A549 (cell line): ENCODE results near the gene KRT5. TPM values are rescaled to one million over a fixed set of nuclear protein-coding genes. Genes with fewer than 3 reads are reported as not detected.
"Not testable (repeated sequence)": the region's sequence is repeated elsewhere in the genome, so short reads cannot be mapped to it uniquely, and the experiment has no call there.

Experiments used
- ATAC-seq, 2 experiments: fragments of 200-7000 bp in 1 of 2; fragments of >200 bp in 1 of 2; cut with Nextera tagmentation in 1 of 2; cut with Tn5 transposase in 1 of 2; 3 replicates each; pipeline versions ENCODE4 v1.8.0 to v1.9.1; 2018 to 2020; ENCODE audit warnings: mild to moderate bottlenecking in 1 of 2, moderate library complexity in 1 of 2
- CTCF ChIA-PET: fragments of 300-600 bp; sonication (Branson Sonifier 250); formaldehyde crosslinking; extraction: SDS; loops from one replicate; lab custom pipeline; 2021; ENCODE audit warnings: antibody characterized with exemption, inconsistent platforms; lab: Yijun Ruan, JAX
- POLR2A ChIA-PET: fragments of 350-600 bp; formaldehyde crosslinking; extraction: SDS; loops from one replicate; lab custom pipeline; 2021; ENCODE audit warnings: antibody characterized with exemption, inconsistent platforms; lab: Yijun Ruan, JAX
- DNase-seq, 2 experiments: peaks; one replicate each; pipeline versions ENCODE4 v3.0.0 to v3.0.0-alpha.2; 2011 to 2016; ENCODE audit warnings: low read depth in 1 of 2, low spot score in 1 of 2
- FAIRE-seq: peaks from 2 replicates; lab custom pipeline; 2011; peaks lifted over from hg19 to GRCh38; lab: Jason Lieb, UNC
- H3K27ac ChIP-seq, 2 experiments: fragments of >200 bp; sonication (Bioruptor Twin); formaldehyde crosslinking; 3 replicates each; pipeline ENCODE4 v1.5.1; 2016 to 2017
- H3K4me1 ChIP-seq: fragments of >200 bp; sonication (Bioruptor Twin); formaldehyde crosslinking; 3 replicates; pipeline ENCODE4 v1.6.1; 2016
- H3K4me2 ChIP-seq: fragments of >200 bp; sonication (Bioruptor Twin); formaldehyde crosslinking; 3 replicates; pipeline ENCODE4 v1.6.1; 2016
- H3K4me3 ChIP-seq: fragments of >200 bp; sonication (Bioruptor Twin); formaldehyde crosslinking; 3 replicates; pipeline ENCODE4 v1.5.1; 2016
- H3K9me3 ChIP-seq: fragments of >200 bp; sonication (Bioruptor Twin); formaldehyde crosslinking; 3 replicates; pipeline ENCODE4 v1.6.1; 2016
- CBX2 ChIP-seq: fragments of 200-600 bp; sonication (generic); IDR thresholded peaks from 2 replicates; pipeline ENCODE4 v1.6.1; 2016; ENCODE audit warnings: low read depth, mild to moderate bottlenecking, borderline replicate concordance
- CBX8 ChIP-seq: fragments of 200-600 bp; sonication (generic); IDR thresholded peaks from 2 replicates; pipeline ENCODE4 v1.6.1; 2016
- CEBPB ChIP-seq, 2 experiments: fragments of >200 bp in 1 of 2; sonication (Bioruptor Twin) in 1 of 2; formaldehyde crosslinking in 1 of 2; IDR thresholded peaks; 2 replicates each; pipeline ENCODE4 v1.6.1; 2012 to 2016
- CHD2 ChIP-seq: fragments of 150-350 bp; IDR thresholded peaks from 2 replicates; pipeline ENCODE4 v1.6.1; 2014; ENCODE audit warnings: low read length; ENCODE audit not compliant: partially characterized antibody
- CHD4 ChIP-seq: fragments of 200-600 bp; sonication (generic); IDR thresholded peaks from 2 replicates; pipeline ENCODE4 v1.6.1; 2016; ENCODE audit warnings: antibody characterized with exemption, mild to moderate bottlenecking, borderline replicate concordance
- CTCF ChIP-seq: fragments of >200 bp; sonication (Bioruptor Twin); formaldehyde crosslinking; IDR thresholded peaks from 3 replicates; pipeline ENCODE4 v1.5.1; 2016
- EHMT2 ChIP-seq: fragments of 200-600 bp; sonication (generic); IDR thresholded peaks from 2 replicates; pipeline ENCODE4 v1.6.1; 2016; ENCODE audit warnings: antibody characterized with exemption, low read depth, mild to moderate bottlenecking, moderate library complexity
- FOSB ChIP-seq: fragments of 250-450 bp; sonication (Bioruptor Pico); IDR thresholded peaks from 2 replicates; pipeline ENCODE4 v1.5.0; 2020; ENCODE audit warnings: mild to moderate bottlenecking, moderate library complexity
- HOXB5 ChIP-seq: fragments of 250-450 bp; sonication (Bioruptor Pico); IDR thresholded peaks from 2 replicates; pipeline ENCODE4 v1.5.0; 2020; ENCODE audit warnings: mild to moderate bottlenecking, moderate library complexity
- MAZ ChIP-seq: fragments of 150-350 bp; IDR thresholded peaks from 2 replicates; pipeline ENCODE4 v1.6.1; 2014; ENCODE audit warnings: antibody characterized with exemption, low read depth, low read length, borderline replicate concordance
- NFE2L2 ChIP-seq: fragments of 150-350 bp; conservative IDR thresholded peaks from 2 replicates; pipeline ENCODE4 v1.6.1; 2014; ENCODE audit warnings: low read length
- NPAS2 ChIP-seq: fragments of 250-450 bp; sonication (Bioruptor Pico); IDR thresholded peaks from 2 replicates; pipeline ENCODE4 v1.8.0; 2022; ENCODE audit warnings: mild to moderate bottlenecking, moderate library complexity, borderline replicate concordance
- NR3C1 ChIP-seq: fragments of >200 bp; sonication (Bioruptor Twin); formaldehyde crosslinking; IDR thresholded peaks from 3 replicates; pipeline ENCODE4 v1.6.1; 2017
- RARB ChIP-seq: fragments of 250-450 bp; sonication (Bioruptor Pico); IDR thresholded peaks from 2 replicates; pipeline ENCODE4 v1.8.0; 2021; ENCODE audit warnings: mild to moderate bottlenecking, moderate library complexity
- RNF2 ChIP-seq: fragments of 200-600 bp; sonication (generic); IDR thresholded peaks from 2 replicates; pipeline ENCODE4 v1.6.1; 2016; ENCODE audit warnings: low read depth, mild to moderate bottlenecking, antibody characterized with exemption, moderate library complexity, borderline replicate concordance
- SMC3 ChIP-seq: fragments of >200 bp; sonication (Bioruptor Twin); formaldehyde crosslinking; IDR thresholded peaks from 3 replicates; pipeline ENCODE4 v1.6.1; 2018; ENCODE audit warnings: inconsistent platforms
- TFCP2L1 ChIP-seq: fragments of 250-450 bp; sonication (Bioruptor Pico); IDR thresholded peaks from 2 replicates; pipeline ENCODE4 v1.5.0; 2021; ENCODE audit warnings: mild to moderate bottlenecking
- ZC3H11A ChIP-seq: fragments of 450-650 bp; IDR thresholded peaks from 2 replicates; pipeline ENCODE4 v1.6.1; 2014; ENCODE audit warnings: antibody characterized with exemption, mild to moderate bottlenecking
- ZFP36 ChIP-seq: fragments of 450-650 bp; IDR thresholded peaks from 2 replicates; pipeline ENCODE4 v1.6.1; 2014; ENCODE audit warnings: borderline replicate concordance; ENCODE audit not compliant: partially characterized antibody
- ZNF302 ChIP-seq: fragments of 250-450 bp; sonication (Bioruptor Pico); IDR thresholded peaks from 2 replicates; pipeline ENCODE4 v1.9.0; 2021; ENCODE audit warnings: inconsistent platforms, mild to moderate bottlenecking, moderate library complexity
- WGBS: methylation state at CpG from one replicate; pipeline ENCODE4 v1.1.6; 2017; ENCODE audit errors: missing lambda C conversion rate; 5-methylcytosine and 5-hydroxymethylcytosine counted together
- polyA plus RNA-seq, 4 experiments: library from polyadenylated mRNA; depleted of rRNA in 3 of 4; stranded (reverse); fragments of >200 nt; fragmentation: RNase III in 1 of 4; extraction: RNeasy Plus Mini Kit Qiagen cat#74134 plus additional on column Dnase treatment in 1 of 4; gene quantifications; 2 replicates in 3 of 4; 3 replicates in 1 of 4; pipeline ENCODE4 v1.2.3, GENCODE V29; 2011 to 2017

Gene KRT5
- polyA plus RNA-seq, 2 of the 4 experiments (the other 2 are of a cell fraction), result 0.06 to 0.25 TPM

GRCh38 chr12:52487744-52488443 is 32.3 kb downstream of the KRT5 start:
- FAIRE-seq, H3K4me2 ChIP-seq, H3K27ac ChIP-seq, DNase-seq, ATAC-seq, H3K4me3 ChIP-seq, H3K4me1 ChIP-seq: not testable (repeated sequence)
- 61% methylated on average over 10 of the region's 15 CpGs for WGBS
- POLR2A ChIA-PET, result interaction anchor here (0.7 kb wide), 1 partner anchor 212 kb away, joined by 3 read pairs; no protein-coding TSS in a partner anchor
- CTCF ChIA-PET, result interaction anchor here (0.8 to 1.6 kb wide), 2 partner anchors 13 to 20 kb away, joined by 3 to 4 read pairs; no protein-coding TSS in a partner anchor
- peaks cover 19% of the 10 kb centered on the region; the same call in 2 of the 3 replicates for H3K9me3 ChIP-seq

GRCh38 chr12:52487211-52487610 is 33.0 kb downstream of the KRT5 start:
- H3K4me3 ChIP-seq, result no peak overlapping the region
- CTCF ChIA-PET, result interaction anchor here (0.8 to 1.6 kb wide), 2 partner anchors 12 to 20 kb away, joined by 3 to 4 read pairs; no protein-coding TSS in a partner anchor
- ATAC-seq (no peak), DNase-seq (no peak), FAIRE-seq (no peak)
- H3K9me3 ChIP-seq, result peaks cover 19% of the 10 kb centered on the region; the same call in 2 of the 3 replicates
- TF ChIP-seq CHD4 (no peak), EHMT2 (no peak), HOXB5 (CRISPR knock-in tag) (no peak), MAZ (no peak), RARB (CRISPR knock-in tag) (no peak), FOSB (no peak), CBX2 (no peak), SMC3 (no peak), NR3C1 (no peak), ZC3H11A (no peak), ZFP36 (no peak), CHD2 (no peak), CTCF (no peak), NPAS2 (no peak)
- no peak overlapping the region for H3K27ac ChIP-seq
- H3K4me1 ChIP-seq, result no peaks in the 10 kb centered on the region
- no peak overlapping the region for H3K4me2 ChIP-seq
- WGBS, result 4% methylated on average over 1 of the region's 1 CpG
- POLR2A ChIA-PET, result no interaction called here

GRCh38 chr12:52486166-52487105 is 33.8 kb downstream of the KRT5 start:
- H3K9me3 ChIP-seq, result peaks cover 19% of the 10 kb centered on the region; the same call in 2 of the 3 replicates
- H3K27ac ChIP-seq, result no peak overlapping the region
- peak; percentile 28 for FAIRE-seq
- 37% methylated on average over 5 of the region's 5 CpGs for WGBS
- POLR2A ChIA-PET, result no interaction called here
- no peak overlapping the region for H3K4me2 ChIP-seq
- H3K4me1 ChIP-seq, result no peaks in the 10 kb centered on the region
- ATAC-seq, result no peak
- TF ChIP-seq ZC3H11A, result no peak
- TF ChIP-seq CEBPB (IDR thresholded peaks at IDR 0.05), result no peak
- TF ChIP-seq NFE2L2, result no peak
- TF ChIP-seq ZFP36, result no peak
- no peak for TF ChIP-seq TFCP2L1 (CRISPR knock-in tag)
- TF ChIP-seq CBX8, result no peak
- no peak for TF ChIP-seq RNF2
- TF ChIP-seq ZNF302, result no peak
- DNase-seq, result no peak
- CTCF ChIA-PET, result interaction anchor here (1.0 kb wide), 2 partner anchors 11 to 44 kb away, joined by 3 read pairs; no protein-coding TSS in a partner anchor
- no peak overlapping the region for H3K4me3 ChIP-seq
